SHP77 (cell line): ENCODE measurements around the gene PEX5L.
"Not testable (repeated sequence)": the region's sequence is repeated elsewhere in the genome, so short reads cannot be mapped to it uniquely, and the experiment has no call there.

Experiments
- DNase-seq, 2 experiments: peaks; one replicate each; lab custom pipeline; 2025; lab: John Stamatoyannopoulos, UW

The PEX5L gene

GRCh38 chr3:179837374-179837773 is 199.4 kb downstream of the PEX5L start:
- no peak for DNase-seq

GRCh38 chr3:179833294-179833693 is 203.4 kb downstream of the PEX5L start:
- no peak for DNase-seq

- DNase-seq, result no peak
These were observed 204.3 kb downstream of the PEX5L start for GRCh38 chr3:179832333-179832854.

GRCh38 chr3:179829401-179829800 is 207.3 kb downstream of the PEX5L start:
- DNase-seq, result no peak

- no peak for DNase-seq
These were observed 208.0 kb downstream of the PEX5L start for GRCh38 chr3:179828738-179829137.

- DNase-seq, result no peak
These were observed 210.5 kb downstream of the PEX5L start for GRCh38 chr3:179826247-179826637.

- no peak for DNase-seq
These were observed 211.1 kb downstream of the PEX5L start for GRCh38 chr3:179825527-179826246.

GRCh38 chr3:179822296-179822695 is 214.4 kb downstream of the PEX5L start:
- DNase-seq, result no peak

- no peak for DNase-seq
These were observed 217.4 kb downstream of the PEX5L start for GRCh38 chr3:179819379-179819778.

GRCh38 chr3:179812096-179812382 is 224.7 kb downstream of the PEX5L start:
- no peak for DNase-seq

GRCh38 chr3:179811321-179812095 is 225.2 kb downstream of the PEX5L start:
- peak; percentile 33 to 42 for DNase-seq

- no peak for DNase-seq
These were observed 227.1 kb downstream of the PEX5L start for GRCh38 chr3:179809639-179810038.

GRCh38 chr3:179807588-179807987 is 229.1 kb downstream of the PEX5L start:
- DNase-seq, result no peak

GRCh38 chr3:179806177-179806576 is 230.6 kb downstream of the PEX5L start:
- no peak for DNase-seq

GRCh38 chr3:179801856-179802255 is 234.9 kb downstream of the PEX5L start:
- no peak for DNase-seq

GRCh38 chr3:179801263-179801662 is 235.5 kb downstream of the PEX5L start:
- no peak for DNase-seq

GRCh38 chr3:179797192-179797591 is 239.5 kb downstream of the PEX5L start:
- no peak for DNase-seq

GRCh38 chr3:179796421-179796820 is 240.3 kb downstream of the PEX5L start:
- DNase-seq, result no peak

- no peak for DNase-seq
These were observed 242.4 kb downstream of the PEX5L start for GRCh38 chr3:179794355-179794754.

GRCh38 chr3:179791793-179792192 is 244.9 kb downstream of the PEX5L start:
- DNase-seq, result no peak

GRCh38 chr3:179788996-179789395 is 247.7 kb downstream of the PEX5L start:
- DNase-seq, result no peak

GRCh38 chr3:179782841-179783240 is 253.9 kb downstream of the PEX5L start:
- DNase-seq, result not testable (repeated sequence)

- DNase-seq, result no peak
These were observed 261.2 kb downstream of the PEX5L start for GRCh38 chr3:179775416-179776122.
